ENCODE results near the gene ETFA.

ETFA gene

DNA sequence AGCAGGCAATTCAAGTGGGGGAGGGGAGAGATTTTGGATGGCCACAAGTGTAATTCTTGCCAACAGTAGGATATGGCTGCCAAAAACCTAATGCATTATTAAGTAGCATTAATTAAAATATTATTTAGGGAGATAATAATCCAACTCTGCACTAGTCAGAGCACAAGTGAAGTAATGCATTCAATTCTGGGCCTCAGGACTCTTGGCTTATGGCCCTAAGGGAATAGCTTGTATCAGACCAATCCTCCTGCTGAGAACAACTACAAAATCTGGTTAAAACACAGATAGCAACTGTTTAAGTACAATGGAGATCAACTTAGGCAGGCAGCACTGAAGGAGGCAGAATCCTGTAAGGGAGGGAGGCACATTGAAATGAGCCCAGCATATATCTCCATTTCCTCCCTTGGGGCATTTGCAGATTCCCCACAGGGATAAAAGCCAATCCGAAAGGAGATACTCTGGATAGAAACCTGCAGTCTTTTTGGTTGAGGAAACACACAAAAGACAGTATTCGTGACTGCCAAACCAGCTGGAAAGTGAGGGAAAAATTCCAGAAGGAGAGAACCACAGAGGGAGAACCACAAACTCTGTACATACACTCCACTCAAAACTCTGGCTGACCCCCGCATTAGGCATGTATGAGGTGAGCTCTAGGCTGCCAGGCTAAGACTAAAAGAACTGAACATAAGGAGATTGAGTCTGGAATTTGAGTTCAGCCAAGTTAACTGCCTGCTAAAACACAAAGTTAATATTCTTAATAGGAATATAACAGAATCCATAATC lies 57.4 kb downstream of the ETFA start:
- H3K4me3 Mint-ChIP-seq = no peak overlapping the region
- peaks cover 22% of the 10 kb centered on the region in 2 donors for H3K36me3 Mint-ChIP-seq
- ATAC-seq (replicated peaks) (no peak), DNase-seq (no peak)
- no peaks in the 10 kb centered on the region for H3K27me3 Mint-ChIP-seq
- no peak overlapping the region for H3K27ac Mint-ChIP-seq
- H3K9me3 Mint-ChIP-seq = no peaks in the 10 kb centered on the region
- no peaks in the 10 kb centered on the region for H3K4me1 Mint-ChIP-seq

- Mint-ChIP-seq H3K27me3 (no peaks in the 10 kb centered on the region), H3K36me3 (peaks cover 16 to 17% of the 10 kb centered on the region in 2 donors), H3K27ac (no peak overlapping the region), H3K4me3 (no peak overlapping the region), H3K4me1 (no peaks in the 10 kb centered on the region), H3K9me3 (no peaks in the 10 kb centered on the region)
- ATAC-seq (replicated peaks) (no peak), DNase-seq (no peak)
Measured at GRCh38 chr15:76252249-76252648, 59.0 kb downstream of the ETFA start.

GRCh38 chr15:76251717-76252116 lies 59.6 kb downstream of the ETFA start:
- H3K27me3 Mint-ChIP-seq = no peaks in the 10 kb centered on the region
- no peak for ATAC-seq (replicated peaks)
- H3K9me3 Mint-ChIP-seq = no peaks in the 10 kb centered on the region
- H3K36me3 Mint-ChIP-seq = peaks cover 13 to 14% of the 10 kb centered on the region in 2 donors
- H3K4me1 Mint-ChIP-seq = no peaks in the 10 kb centered on the region
- no peak overlapping the region for H3K4me3 Mint-ChIP-seq
- no peak for DNase-seq
- no peak overlapping the region for H3K27ac Mint-ChIP-seq

- no peaks in the 10 kb centered on the region for H3K27me3 Mint-ChIP-seq
- no peak overlapping the region for H3K4me3 Mint-ChIP-seq
- no peaks in the 10 kb centered on the region for H3K4me1 Mint-ChIP-seq
- no peak for DNase-seq
- ATAC-seq (replicated peaks) = no peak
- H3K9me3 Mint-ChIP-seq = no peaks in the 10 kb centered on the region
- no peak overlapping the region for H3K27ac Mint-ChIP-seq
- peaks cover 12 to 16% of the 10 kb centered on the region in 2 donors for H3K36me3 Mint-ChIP-seq
Measured at GRCh38 chr15:76245072-76245610, 66.1 kb downstream of the ETFA start.

GRCh38 chr15:76239786-76240185 lies 71.5 kb downstream of the ETFA start:
- Mint-ChIP-seq H3K4me1 (no peaks in the 10 kb centered on the region), H3K4me3 (no peak overlapping the region), H3K27me3 (no peaks in the 10 kb centered on the region), H3K9me3 (no peaks in the 10 kb centered on the region), H3K36me3 (peaks cover 10 to 12% of the 10 kb centered on the region in 2 donors), H3K27ac (no peak overlapping the region)
- ATAC-seq (replicated peaks) = no peak
- no peak for DNase-seq

- H3K27me3 Mint-ChIP-seq = no peaks in the 10 kb centered on the region
- DNase-seq = no peak
- no peaks in the 10 kb centered on the region for H3K4me1 Mint-ChIP-seq
- H3K36me3 Mint-ChIP-seq = peaks cover 2 to 8% of the 10 kb centered on the region in 2 donors
- H3K4me3 Mint-ChIP-seq = no peak overlapping the region
- no peak for ATAC-seq (replicated peaks)
- no peaks in the 10 kb centered on the region for H3K9me3 Mint-ChIP-seq
- H3K27ac Mint-ChIP-seq = no peak overlapping the region
Measured at GRCh38 chr15:76236350-76236749, 74.9 kb downstream of the ETFA start.

GRCh38 chr15:76235186-76235826 lies 76.0 kb downstream of the ETFA start:
- Mint-ChIP-seq H3K9me3 (no peaks in the 10 kb centered on the region), H3K27ac (no peak overlapping the region)

GRCh38 chr15:76234337-76234889 lies 76.9 kb downstream of the ETFA start:
- Mint-ChIP-seq H3K4me1 (no peaks in the 10 kb centered on the region), H3K27ac (no peak overlapping the region), H3K4me3 (no peak overlapping the region), H3K27me3 (no peaks in the 10 kb centered on the region), H3K9me3 (no peaks in the 10 kb centered on the region), H3K36me3 (peaks cover 6 to 20% of the 10 kb centered on the region in 2 donors)
- DNase-seq (no peak), ATAC-seq (replicated peaks) (no peak)

More at GRCh38 chr15:76235186-76235826, 76.0 kb downstream of the ETFA start:
- ATAC-seq (replicated peaks) (peak; percentile 73 to 85), DNase-seq (no peak)
- Mint-ChIP-seq H3K27me3 (no peaks in the 10 kb centered on the region), H3K4me1 (no peaks in the 10 kb centered on the region), H3K36me3 (peaks cover 6 to 15% of the 10 kb centered on the region in 2 donors), H3K4me3 (no peak overlapping the region)

GRCh38 chr15:76233921-76234320 lies 77.3 kb downstream of the ETFA start:
- H3K36me3 Mint-ChIP-seq = peaks cover 7 to 25% of the 10 kb centered on the region in 2 donors
- H3K9me3 Mint-ChIP-seq = no peaks in the 10 kb centered on the region
- H3K4me1 Mint-ChIP-seq = no peaks in the 10 kb centered on the region
- no peaks in the 10 kb centered on the region for H3K27me3 Mint-ChIP-seq
- H3K27ac Mint-ChIP-seq = no peak overlapping the region
- ATAC-seq (replicated peaks) (no peak), DNase-seq (no peak)
- H3K4me3 Mint-ChIP-seq = no peak overlapping the region

- no peaks in the 10 kb centered on the region for H3K4me1 Mint-ChIP-seq
- ATAC-seq (replicated peaks) (no peak), DNase-seq (no peak)
- peaks cover 19 to 38% of the 10 kb centered on the region in 2 donors for H3K36me3 Mint-ChIP-seq
- H3K27ac Mint-ChIP-seq = no peak overlapping the region
- no peak overlapping the region for H3K4me3 Mint-ChIP-seq
- H3K9me3 Mint-ChIP-seq = no peaks in the 10 kb centered on the region
- no peaks in the 10 kb centered on the region for H3K27me3 Mint-ChIP-seq
Measured at GRCh38 chr15:76229266-76229665, 82.0 kb downstream of the ETFA start.

DNA sequence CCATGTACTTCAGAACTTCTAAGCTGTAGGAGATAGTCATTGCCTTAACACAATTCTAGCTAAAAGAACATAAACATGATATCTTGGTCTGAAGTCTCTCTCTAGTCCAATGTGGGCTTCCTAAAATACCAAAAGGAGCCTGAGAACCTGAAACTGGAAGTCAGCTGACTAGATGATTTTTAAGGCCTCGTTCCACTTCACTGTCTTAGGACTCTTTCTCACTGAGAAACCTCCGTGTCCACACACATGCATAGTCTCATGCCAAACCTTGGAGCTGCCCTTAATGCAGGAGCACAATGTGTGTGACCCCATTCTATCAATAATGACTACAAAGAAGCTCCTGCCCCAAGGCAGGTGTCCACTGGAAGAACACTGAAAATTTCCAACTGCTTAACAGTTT lies 87.7 kb downstream of the ETFA start:
- Mint-ChIP-seq H3K4me3 (no peak overlapping the region), H3K27ac (no peak overlapping the region), H3K9me3 (peaks cover 0 to 4% of the 10 kb centered on the region in 2 donors), H3K4me1 (peaks cover 0 to 5% of the 10 kb centered on the region in 2 donors), H3K27me3 (no peaks in the 10 kb centered on the region), H3K36me3 (peaks cover 43 to 51% of the 10 kb centered on the region in 2 donors)
- ATAC-seq (replicated peaks) = no peak
- no peak for DNase-seq

DNA sequence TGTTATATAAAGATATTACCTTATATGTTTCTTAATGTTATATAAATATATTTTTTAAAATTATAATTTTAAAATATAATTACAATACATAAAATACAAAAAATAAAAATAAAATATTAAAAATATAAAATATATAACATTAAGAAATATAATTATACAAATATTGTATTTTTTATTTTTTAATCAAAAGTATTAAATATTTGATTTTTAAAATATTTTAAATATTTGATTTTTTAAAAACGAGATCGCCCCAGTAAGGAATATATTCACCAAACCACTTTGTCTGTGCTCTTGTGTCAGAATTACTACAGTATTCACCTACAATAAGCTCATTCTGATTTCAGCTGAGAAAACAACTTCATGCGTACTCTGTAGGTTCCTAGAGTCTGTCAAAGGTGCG lies 89.1 kb downstream of the ETFA start:
- Mint-ChIP-seq H3K4me1 (peaks cover under 1 to 5% of the 10 kb centered on the region in 2 donors), H3K9me3 (peaks cover 0 to 4% of the 10 kb centered on the region in 2 donors), H3K27ac (no peak overlapping the region), H3K27me3 (no peaks in the 10 kb centered on the region), H3K4me3 (no peak overlapping the region), H3K36me3 (peaks cover 48 to 57% of the 10 kb centered on the region in 2 donors)
- DNase-seq (no peak), ATAC-seq (replicated peaks) (no peak)

GRCh38 chr15:76221085-76221767 lies 90.0 kb downstream of the ETFA start:
- Mint-ChIP-seq H3K9me3 (peaks cover 0 to 4% of the 10 kb centered on the region in 2 donors), H3K36me3 (peaks cover 50 to 62% of the 10 kb centered on the region in 2 donors), H3K4me1 (peaks cover 2 to 5% of the 10 kb centered on the region in 2 donors), H3K4me3 (no peak overlapping the region), H3K27me3 (no peaks in the 10 kb centered on the region), H3K27ac (no peak overlapping the region)
- no peak for ATAC-seq (replicated peaks)
- no peak for DNase-seq

DNA sequence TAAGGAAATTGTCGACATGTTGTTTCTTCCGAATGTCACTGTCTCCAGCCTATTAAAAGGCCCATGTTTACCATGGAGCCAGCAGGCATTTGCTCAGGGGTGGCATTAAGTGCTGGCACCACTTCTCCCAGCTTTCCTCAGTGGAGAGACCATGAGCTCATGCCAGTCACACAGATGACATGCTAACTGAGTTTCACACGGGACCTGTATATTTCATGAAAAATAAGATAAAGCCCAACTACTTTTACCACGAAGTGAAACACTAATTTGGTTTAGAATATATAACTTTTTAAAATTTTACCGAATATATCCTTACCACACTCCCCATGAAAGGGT lies 93.4 kb downstream of the ETFA start:
- H3K4me1 Mint-ChIP-seq = peaks cover 2 to 5% of the 10 kb centered on the region in 2 donors
- DNase-seq (no peak), ATAC-seq (replicated peaks) (no peak)
- no peak overlapping the region for H3K4me3 Mint-ChIP-seq
- no peaks in the 10 kb centered on the region for H3K27me3 Mint-ChIP-seq
- peaks cover 0 to 4% of the 10 kb centered on the region in 2 donors for H3K9me3 Mint-ChIP-seq
- no peak overlapping the region for H3K27ac Mint-ChIP-seq
- peaks cover 39 to 64% of the 10 kb centered on the region in 2 donors for H3K36me3 Mint-ChIP-seq
